GM19351 (cell line): ENCODE results near the gene BARX2.

Experiments
- ATAC-seq: cut with Tn5 transposase; IDR thresholded peaks from one replicate; pipeline ENCODE4 v1.9.1; 2021; ENCODE audit warnings: mild to moderate bottlenecking, moderate library complexity; ENCODE audit not compliant: unreplicated experiment

The BARX2 gene

GRCh38 chr11:129373489-129373953, 2.1 kb upstream of the BARX2 start:
- no peak for ATAC-seq

DNA sequence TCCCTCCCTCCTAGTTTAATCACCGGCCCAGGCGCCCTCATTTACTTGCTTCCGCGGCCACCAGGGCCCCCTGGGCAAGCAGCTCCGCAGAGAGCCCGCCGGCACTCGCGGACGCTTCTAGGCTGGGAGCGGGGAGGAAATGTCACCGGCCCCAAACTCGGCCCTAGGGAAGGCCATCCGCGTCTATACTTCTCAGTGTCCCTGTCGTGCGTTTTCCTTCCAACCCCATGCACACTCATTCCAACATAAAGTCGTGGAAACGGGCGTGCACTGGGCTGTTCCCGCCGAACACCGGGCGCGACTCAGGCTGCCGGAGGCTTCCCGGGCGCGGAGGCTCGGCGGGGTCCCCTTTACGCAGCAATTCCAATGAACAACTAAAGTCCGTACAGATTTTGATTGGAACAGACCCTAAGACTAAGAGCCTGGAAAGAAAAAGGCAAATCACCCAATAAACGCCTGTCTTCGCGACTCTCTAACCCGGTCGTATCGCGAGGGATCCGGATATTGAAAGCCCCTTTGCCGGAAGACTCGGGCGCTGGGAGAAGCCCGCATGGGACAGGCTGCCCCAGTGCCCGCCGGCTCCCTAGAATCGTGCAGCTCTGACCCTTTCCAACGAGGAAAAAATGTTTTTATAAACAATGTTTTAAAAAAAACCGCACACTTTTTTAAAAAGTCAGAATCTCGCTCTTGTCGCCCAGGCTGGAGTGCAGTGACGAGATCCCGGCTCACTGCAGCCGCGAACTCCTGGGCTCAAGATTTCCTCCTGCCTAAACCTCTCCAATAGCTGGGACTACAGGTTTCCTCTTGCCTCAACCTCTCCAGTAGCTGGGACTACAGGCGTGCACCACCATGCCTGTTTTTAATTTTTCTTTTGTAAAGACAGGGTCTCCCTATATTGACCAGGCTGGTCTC, 1.3 kb upstream of the BARX2 start:
- no peak for ATAC-seq

DNA sequence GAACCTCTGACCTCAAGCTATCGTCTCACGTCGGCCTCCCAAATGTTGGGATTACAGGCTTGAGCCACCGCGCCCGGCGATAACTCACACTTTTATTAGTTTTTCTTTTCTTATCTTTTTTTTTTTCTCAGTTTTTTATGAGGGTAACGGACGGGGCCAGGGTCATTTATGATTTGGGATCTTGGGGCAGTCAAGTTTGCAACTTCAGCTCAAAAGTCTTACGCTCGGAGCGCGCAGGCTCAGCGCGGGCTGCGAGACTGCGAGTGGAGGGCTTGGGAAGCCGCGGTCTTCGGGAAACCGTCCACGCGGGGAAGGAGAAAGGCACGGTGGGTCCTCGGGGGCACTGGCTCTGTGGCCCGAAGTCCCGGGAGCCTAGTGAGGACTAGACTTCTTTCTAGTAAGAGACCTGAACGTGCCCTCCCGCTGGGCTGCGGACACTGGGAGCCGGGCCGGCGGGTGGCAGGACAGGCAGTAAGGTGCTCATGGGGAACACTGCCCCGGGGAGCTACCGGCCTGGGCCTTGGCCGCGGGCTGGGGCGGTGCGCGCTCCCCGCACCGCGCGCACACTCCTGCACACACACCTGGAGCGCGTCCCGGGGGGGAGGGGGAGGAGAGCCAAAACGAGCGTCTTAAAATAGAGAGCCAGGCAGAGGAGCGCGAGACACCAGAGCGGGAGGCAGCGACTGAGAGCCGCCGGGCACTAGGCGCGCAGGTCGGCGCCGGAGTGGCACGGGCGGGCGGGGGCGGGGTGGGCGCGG, 476 bp upstream of the BARX2 start:
- ATAC-seq, result no peak

DNA sequence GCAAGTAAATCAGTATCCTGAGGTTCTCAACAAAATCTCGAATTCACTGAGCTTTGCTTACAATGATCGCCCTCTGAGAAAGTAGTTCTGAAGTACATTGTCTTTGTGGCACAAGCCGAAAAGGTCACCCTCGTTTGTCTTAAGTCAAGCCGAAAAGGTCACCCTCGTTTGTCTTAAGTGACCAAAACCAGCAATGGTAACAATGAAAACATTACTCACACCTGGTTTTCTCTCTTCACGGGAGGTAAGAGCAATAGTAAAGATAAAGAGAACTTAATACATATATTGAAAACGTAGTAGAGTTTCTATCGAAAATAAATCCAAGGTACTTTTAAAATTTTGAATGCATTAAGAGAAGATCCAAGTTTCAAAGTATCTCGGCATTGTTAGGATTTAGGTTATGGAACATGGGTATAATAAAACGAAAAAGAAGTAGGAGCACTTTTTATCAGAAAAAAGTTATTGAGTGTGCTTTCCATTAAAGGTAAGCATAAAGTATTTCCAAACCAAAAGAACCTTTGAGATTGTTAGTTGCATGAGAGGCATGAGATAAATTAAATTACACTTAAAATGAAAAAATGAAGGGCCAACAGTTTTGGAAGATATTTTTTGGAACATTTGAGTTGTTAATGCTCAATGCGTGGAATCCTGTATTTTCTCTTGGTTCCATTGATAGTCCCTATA, 1.2 kb downstream of the BARX2 start:
- ATAC-seq, result no peak

DNA sequence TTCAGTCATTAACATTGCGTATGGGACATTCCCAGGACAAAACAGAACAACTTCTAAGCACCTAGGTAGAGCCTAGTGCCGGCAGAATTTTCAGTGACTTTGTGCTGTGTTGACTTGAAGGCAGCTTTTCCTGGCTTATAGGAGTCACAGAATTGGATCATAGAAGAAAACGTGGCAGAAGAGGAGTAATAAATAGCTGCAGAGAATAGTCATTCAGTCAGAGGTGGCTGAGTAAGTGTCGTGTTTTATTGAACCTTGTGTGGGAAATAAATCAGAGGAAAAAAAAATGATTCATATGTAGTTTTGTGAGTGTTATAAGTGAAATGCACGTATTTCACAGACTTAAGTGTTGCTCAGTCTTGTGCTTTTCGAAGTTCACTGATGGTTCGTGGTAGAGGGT, 2.1 kb downstream of the BARX2 start:
- ATAC-seq, result no peak

DNA sequence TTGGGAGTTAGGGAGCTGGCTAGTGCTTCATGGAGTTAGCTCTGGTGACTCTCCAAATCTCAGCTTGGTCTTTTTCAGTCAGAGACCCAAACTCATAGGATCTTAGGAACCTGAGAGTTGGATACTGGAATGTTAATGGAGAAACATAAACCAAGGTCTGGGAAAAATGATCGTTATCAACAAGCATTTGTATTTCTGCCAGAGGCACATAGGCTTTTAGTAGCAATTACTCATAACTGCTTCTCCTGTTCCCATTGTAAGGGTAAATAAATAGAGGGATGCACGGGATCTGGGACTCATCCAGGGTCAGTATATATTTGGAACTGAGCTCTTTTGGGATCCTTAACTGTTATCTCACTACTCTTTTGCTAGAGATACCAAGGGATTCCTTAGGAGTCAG, 4.8 kb downstream of the BARX2 start:
- no peak for ATAC-seq

- ATAC-seq, result no peak
These were observed 6.9 kb downstream of the BARX2 start for GRCh38 chr11:129382583-129382982.

GRCh38 chr11:129383060-129383459, 7.4 kb downstream of the BARX2 start:
- no peak for ATAC-seq

DNA sequence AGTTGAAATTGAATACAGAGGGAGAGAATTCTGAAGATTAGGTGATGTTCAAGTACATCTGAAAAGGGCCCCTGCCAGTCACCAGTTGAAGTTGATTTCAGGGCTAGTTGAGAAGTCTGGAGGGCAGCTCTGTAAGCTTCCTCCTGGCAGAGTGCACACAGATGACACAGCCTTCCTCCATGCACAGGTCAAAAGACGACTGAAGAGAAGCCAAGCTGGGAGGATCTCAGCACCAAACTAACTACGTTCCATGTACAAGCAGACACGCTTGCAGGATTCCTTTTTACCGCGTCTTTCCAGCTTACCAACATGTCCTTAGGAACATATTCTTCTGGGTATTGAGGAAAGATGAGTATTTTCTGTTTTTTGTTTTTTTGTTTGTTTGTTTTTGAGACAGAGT, 7.9 kb downstream of the BARX2 start:
- no peak for ATAC-seq

DNA sequence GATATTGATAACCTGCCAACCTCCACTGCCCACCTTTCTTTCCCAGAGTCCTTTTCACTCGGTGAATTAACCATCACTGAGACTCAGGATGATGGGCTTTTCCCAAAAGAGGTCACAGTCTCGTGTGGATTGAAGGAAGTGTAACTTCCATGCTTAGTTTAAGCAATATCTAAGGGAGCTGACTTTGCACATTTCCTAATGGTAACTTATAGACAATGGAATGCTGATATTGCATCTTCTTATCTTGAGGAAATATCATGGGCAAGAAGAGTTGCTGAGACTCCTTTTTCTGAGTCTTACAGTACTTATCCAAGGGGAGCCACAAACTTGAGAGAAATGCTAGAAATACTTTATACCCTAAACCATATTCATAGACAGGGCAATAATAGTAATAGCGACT, 8.8 kb downstream of the BARX2 start:
- ATAC-seq, result no peak

- no peak for ATAC-seq
These were observed 10.2 kb downstream of the BARX2 start for GRCh38 chr11:129385801-129386200.

DNA sequence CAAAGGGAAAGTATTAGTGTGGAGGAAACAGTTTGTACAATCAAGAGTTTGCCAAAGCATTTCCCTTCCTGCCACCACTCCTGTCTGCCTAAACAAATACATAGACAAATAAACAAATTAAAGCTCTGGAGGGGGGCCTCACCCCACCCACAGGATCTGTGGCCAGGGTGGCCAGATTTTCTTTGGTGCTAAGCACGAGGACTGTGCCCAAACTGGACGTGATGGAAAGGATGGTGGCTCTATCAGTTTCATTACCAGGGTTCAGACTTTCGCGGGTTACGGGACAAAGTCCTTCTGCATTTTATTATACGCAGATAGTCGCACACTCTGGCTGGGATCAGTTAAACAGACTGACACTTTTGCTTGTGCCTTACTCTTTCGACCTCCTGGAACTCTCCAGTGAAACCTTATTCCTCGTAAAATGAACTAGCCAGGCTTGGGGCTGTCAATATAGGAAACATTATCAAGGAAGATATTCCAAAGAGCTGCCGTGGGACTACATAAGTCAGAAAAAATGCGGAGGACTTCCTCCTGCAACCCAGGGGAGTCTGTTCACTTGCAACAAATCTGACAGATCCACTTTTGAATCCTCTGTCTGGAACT, 11.2 kb downstream of the BARX2 start:
- no peak for ATAC-seq

- ATAC-seq, result no peak
These were observed 11.8 kb downstream of the BARX2 start for GRCh38 chr11:129387434-129387833.

DNA sequence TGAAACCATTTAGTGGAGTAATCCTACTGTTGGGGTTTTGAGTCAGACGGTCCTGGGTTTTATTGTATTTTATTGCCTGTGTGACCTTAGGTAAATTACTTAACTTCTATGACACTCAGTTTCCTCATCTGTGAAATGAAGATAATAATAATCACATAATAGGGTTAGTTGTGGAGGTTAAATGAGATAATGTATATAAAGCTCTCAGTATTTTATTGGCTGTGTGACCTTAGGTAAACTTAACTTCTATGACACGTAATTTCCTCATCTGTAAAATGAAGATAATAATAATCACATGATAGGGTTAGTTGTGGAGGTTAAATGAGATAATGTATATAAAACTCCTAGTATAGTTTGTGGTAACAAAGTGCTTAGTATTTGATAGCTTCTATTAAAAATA, 13.2 kb downstream of the BARX2 start:
- no peak for ATAC-seq

DNA sequence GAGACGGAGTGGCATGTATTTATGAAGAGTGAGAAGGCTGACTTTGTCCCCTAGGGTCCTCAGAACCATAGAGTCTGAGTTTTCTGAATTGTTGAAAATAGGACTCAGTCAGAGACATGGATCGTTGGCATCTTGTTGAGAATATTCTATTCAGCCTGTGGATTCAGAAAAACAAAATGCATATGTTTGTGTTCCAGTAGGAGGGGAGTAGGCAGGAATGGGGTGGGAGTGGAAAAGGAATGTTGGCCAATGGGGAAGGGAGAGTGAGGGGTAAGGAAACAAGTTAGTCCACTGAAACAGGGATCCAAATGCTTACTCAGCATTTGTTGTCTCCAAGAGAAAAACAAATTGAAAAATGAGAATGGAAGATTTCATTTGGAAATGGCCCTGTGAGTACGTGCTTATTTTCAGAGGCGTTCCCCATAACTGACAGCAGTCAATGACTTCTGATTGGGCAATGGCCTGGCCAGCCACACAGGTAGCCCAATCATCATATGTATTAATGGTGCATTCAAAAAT, 14.7 kb downstream of the BARX2 start:
- ATAC-seq, result no peak

GRCh38 chr11:129391360-129391759, 15.7 kb downstream of the BARX2 start:
- ATAC-seq, result no peak

DNA sequence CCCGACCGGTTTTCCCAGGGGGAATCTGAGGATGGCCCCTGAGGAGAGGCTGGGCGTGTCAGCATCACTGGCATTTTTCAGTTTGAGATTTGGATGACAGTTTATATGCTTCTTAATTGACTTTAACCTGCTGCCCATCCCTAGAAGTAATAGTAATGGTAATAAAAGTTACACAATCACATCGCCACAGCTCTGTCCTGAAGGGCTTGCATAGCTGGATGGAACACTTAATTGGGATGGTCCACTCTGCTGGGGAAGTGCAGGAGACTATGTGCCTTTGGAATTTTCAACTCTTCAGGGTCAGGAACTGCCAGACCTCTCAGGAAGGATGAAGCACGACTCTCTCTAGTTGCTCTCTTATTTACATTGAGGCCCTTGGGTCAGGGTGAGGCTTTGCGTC, 16.2 kb downstream of the BARX2 start:
- no peak for ATAC-seq

DNA sequence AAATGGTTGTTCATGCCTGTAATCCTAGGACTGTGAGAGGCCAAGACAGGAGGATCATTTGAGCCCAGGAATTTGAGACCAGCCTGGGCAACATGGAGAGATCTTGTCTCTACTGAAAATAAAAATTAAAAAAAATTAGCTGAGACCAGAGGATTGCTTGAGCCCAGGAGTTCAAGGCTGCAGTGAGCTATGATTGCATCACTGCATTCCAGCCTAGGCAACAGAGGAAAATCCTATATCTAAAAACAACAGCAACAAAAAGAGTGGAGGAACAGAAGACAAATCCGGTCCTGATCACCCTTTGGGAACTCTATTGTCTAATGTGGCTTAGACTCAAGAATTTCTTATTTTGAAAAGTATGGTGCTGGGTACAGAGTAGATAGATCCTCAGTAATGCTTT, 17.3 kb downstream of the BARX2 start:
- no peak for ATAC-seq

DNA sequence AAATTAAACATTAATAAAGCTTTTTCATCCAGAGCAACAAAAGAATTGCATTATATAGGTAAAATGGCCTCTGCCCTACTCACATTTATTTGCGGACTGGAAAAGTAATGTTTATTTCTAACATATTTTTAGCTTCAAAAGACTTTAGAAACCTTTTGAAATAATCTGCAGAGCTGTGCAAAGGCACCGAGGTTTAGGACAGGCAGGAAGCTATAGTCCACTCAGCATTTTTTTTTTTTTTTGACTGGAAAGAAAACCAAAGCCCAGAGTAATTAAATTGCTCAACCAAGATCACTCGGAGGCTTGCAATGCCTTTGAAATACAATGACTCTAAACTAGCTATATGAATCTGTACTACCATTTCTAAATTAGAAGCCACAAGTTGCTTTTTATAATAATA, 19.1 kb downstream of the BARX2 start:
- ATAC-seq, result no peak

- no peak for ATAC-seq
These were observed 19.8 kb downstream of the BARX2 start for GRCh38 chr11:129395432-129395831.

DNA sequence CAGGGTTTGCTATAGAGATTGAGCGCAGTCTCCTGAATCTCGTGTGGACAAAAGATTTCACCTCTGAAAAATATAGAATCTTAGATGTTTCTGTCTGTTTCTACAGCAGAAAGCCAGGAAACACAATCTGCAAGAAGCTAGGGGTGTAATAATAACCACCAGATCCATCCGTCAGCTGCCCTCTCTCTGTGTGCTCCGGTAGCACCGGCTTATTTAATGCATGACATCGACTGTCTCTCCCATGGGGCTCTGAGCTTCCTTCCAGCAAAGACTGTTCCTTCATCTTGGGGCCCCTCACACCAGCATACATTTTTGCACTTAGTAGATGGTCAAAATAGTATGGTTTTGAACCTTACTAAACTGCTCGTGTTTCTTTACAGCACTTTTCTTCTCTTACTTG, 20.2 kb downstream of the BARX2 start:
- no peak for ATAC-seq
